Measurements from ENCODE around the gene VPS39.

VPS39 gene

GRCh38 chr15:42151736-42152135 lies 56.4 kb downstream of the VPS39 start:
- no peak for DNase-seq (ENCODE audit: low read depth)
- TF ChIP-seq, protein P1, sequence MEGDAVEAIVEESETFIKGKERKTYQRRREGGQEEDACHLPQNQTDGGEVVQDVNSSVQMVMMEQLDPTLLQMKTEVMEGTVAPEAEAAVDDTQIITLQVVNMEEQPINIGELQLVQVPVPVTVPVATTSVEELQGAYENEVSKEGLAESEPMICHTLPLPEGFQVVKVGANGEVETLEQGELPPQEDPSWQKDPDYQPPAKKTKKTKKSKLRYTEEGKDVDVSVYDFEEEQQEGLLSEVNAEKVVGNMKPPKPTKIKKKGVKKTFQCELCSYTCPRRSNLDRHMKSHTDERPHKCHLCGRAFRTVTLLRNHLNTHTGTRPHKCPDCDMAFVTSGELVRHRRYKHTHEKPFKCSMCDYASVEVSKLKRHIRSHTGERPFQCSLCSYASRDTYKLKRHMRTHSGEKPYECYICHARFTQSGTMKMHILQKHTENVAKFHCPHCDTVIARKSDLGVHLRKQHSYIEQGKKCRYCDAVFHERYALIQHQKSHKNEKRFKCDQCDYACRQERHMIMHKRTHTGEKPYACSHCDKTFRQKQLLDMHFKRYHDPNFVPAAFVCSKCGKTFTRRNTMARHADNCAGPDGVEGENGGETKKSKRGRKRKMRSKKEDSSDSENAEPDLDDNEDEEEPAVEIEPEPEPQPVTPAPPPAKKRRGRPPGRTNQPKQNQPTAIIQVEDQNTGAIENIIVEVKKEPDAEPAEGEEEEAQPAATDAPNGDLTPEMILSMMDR (IDR thresholded peaks at IDR 0.05; ENCODE audit: low read length, missing control alignments), result no peak
- H3K4me3 ChIP-seq (replicated peaks; ENCODE audit: low read depth, low read length), result no peak overlapping the region

DNA sequence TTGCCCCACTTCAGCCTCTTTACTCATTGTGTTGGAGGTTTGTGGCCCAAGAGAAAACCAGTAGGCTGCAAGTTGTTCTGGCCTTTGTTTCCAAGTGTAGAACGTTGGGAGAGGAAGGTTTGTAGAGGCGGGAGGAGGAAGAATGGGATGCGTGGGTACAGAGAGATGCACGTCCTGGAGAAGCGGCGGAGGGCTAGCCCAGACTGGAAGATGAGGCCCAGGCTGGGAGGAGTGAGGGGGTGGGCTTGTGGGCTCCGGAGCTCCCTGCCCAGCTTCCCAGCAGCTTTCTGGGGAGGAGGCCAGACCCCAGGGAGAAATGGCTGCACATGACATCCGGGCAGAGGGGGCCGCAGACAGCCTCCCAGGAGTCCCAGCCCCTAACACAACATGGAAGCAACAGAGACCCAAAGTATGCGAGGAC lies 57.0 kb downstream of the VPS39 start:
- no peak for DNase-seq (ENCODE audit: low read depth)
- TF ChIP-seq, protein P1 (IDR thresholded peaks at IDR 0.05; ENCODE audit: low read length, missing control alignments), result no peak
- no peak overlapping the region for H3K4me3 ChIP-seq (replicated peaks; ENCODE audit: low read depth, low read length)

DNA sequence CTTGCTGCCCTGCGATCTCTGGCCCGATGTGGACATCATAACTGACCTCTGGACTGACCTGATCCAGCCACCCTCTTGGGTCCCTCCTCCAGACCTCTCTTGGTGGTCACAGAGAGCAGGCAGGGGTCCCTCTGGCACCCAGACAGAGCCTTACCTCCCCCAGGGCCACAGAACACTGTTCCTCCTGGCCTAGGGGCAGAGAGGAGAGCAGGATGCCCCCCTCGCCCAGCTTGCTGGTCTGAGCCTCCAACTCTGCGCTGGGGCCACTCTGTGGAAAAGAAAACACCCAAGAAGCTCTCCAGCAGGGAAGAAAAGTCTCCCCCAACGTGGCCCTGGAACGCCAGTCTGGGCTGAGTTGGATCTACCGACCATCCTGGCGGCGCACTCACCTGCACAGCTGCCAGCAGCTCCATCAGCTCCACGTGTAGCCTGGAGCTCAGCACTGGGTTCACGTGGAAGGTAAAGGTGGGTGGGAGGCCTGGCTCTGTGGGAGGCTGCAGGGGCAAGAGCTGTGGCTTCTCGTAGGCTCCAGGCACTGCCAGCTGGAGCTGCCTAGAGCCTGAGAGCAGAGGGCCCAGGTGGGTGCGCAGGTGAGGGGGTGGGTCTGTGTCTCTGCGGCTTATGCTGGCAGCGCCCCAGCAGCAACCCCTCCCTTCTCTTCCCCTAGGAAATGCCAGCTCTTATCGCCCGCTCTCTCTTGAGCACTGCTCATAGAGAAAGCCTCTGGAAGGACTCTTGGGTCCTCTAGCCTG lies 57.7 kb downstream of the VPS39 start:
- TF ChIP-seq, protein P1 (IDR thresholded peaks at IDR 0.05; ENCODE audit: low read length, missing control alignments), result no peak
- no peak overlapping the region for H3K4me3 ChIP-seq (replicated peaks; ENCODE audit: low read depth, low read length)
- DNase-seq (ENCODE audit: low read depth), result no peak

DNA sequence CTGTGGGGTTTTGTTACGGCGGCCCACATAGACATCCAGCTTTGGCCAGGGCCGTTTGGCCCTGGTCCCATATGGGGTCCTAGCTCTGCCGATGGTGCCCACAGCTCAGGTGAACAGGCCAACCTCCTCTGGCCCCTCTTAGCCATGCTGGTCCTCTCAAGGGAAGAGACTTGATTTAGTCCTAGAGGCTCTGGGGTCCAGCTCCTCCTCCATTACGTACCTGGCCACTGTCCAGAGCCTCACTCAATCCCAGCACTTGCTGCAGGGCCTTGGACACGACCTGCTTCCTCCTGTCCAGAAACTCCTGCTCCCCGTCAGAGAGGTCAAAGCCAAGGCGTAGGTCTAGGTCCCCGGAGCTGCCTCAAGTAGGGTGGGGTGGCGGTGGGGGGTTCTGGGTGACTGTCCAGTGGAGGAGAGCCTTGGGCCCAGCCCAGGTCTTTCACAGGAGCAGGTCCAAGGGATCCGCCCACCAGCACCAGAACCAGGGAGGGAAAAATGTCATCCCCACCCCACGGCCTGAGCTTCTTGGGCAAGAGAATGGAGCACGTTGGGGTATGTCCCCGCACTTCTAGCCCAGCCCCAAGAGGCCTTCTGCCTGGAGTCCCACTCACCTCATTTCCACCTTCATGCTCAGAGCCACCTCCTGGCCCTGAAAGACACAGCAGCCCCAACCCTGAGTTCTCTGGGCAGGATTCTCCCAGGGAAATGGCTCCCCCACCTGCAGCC lies 58.4 kb downstream of the VPS39 start:
- no peak for DNase-seq (ENCODE audit: low read depth)
- no peak overlapping the region for H3K4me3 ChIP-seq (replicated peaks; ENCODE audit: low read depth, low read length)
- TF ChIP-seq, protein P1 (IDR thresholded peaks at IDR 0.05; ENCODE audit: low read length, missing control alignments), result no peak

- DNase-seq (ENCODE audit: low read depth), result no peak
- TF ChIP-seq, protein P1 (IDR thresholded peaks at IDR 0.05; ENCODE audit: low read length, missing control alignments), result no peak
- H3K4me3 ChIP-seq (replicated peaks; ENCODE audit: low read depth, low read length), result no peak overlapping the region
These were observed 59.2 kb downstream of the VPS39 start for GRCh38 chr15:42148808-42149492.

- no peak overlapping the region for H3K4me3 ChIP-seq (replicated peaks; ENCODE audit: low read depth, low read length)
- TF ChIP-seq, protein P1 (IDR thresholded peaks at IDR 0.05; ENCODE audit: low read length, missing control alignments), result no peak
- no peak for DNase-seq (ENCODE audit: low read depth)
These were observed 60.7 kb downstream of the VPS39 start for GRCh38 chr15:42147431-42147735.

Measured in fibroblast of pulmonary artery (primary cell).